ENCODE results near the gene HELZ2. TPM values are rescaled to one million over a fixed set of nuclear protein-coding genes. Genes with fewer than 3 reads are reported as not detected.

Gene HELZ2
- total and polyA plus RNA-seq, 2 of the 4 experiments (the other 2 are of a cell fraction): 4.7 to 10.6 TPM

DNA sequence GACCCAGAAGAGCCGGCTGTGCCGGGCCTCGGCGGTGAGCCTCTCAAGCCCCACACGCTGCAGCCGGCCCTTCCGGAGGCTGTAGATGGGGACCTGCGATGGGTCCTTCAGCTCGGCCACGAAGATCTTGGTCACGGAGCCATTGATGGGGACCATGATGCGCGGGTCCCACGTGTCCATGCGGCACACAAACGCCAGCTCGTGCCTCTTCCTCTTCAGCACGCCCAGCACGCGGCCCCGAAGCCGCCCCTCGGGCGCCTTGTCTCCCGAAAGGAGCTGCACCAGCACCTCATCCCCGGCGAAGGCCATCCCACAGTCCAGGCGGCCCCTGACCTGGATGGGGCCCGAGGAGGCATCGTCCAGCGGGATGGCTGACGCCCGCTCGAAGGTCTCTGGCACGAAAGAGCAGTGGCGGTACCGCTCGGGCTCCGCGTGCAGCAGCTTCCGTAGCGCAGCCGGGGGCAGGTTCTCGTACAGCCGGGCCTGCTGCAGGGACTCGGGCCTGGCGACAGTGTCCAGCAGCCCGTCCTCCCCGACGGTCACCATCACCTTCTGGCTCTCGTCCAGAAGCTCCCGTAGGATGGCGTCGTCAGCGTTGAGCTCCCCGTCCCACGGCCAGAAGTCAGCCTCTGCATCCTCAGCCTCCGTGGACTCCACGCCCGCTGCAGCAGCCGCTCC lies 8.9 kb downstream of the HELZ2 start:
- ChIA-PET POLR2A (ENCODE audit: unreplicated experiment) (interaction anchor here (0.6 kb wide), 1 partner anchor 132 kb away, joined by 4 read pairs; no protein-coding TSS in a partner anchor), CTCF (no interaction called here)
- no peak overlapping the region for H3K14ac ChIP-seq (replicated peaks; ENCODE audit: low read depth, low read length)
- no peak overlapping the region for H2BK15ac ChIP-seq (ENCODE audit: low read depth, low read length)
- H3K9ac ChIP-seq (ENCODE audit: low read depth, low read length): no peak overlapping the region
- H3K4me3 ChIP-seq (ENCODE audit: insufficient read depth, low read depth, low read length): no peak overlapping the region
- H3K27me3 ChIP-seq (ENCODE audit: control insufficient read depth, insufficient read depth, low read length): no peaks in the 10 kb centered on the region
- H4K20me1 ChIP-seq (ENCODE audit: insufficient read depth, low read length): no peaks in the 10 kb centered on the region
- DNase-seq (no peak), ATAC-seq (ENCODE audit: low read depth) (no peak)
- dilution Hi-C loops (cut with HindIII; ENCODE audit: low sequenced_read_pairs, unreplicated experiment) (no loop called here), intact Hi-C loops (cut with micrococcal nuclease) (no loop called here), in situ Hi-C loops (cut with MboI; ENCODE audit: low sequenced_read_pairs) (no loop called here)
- H2AFZ ChIP-seq (replicated peaks; ENCODE audit: low read length, poor library complexity): no peak overlapping the region
- H3K4ac ChIP-seq (ENCODE audit: low read depth, low read length): no peak overlapping the region
- H3K79me1 ChIP-seq (ENCODE audit: low read depth in 1 of 2, low read length in 2 of 2): no peaks in the 10 kb centered on the region
- no peak for TF ChIP-seq SMC3 (IDR thresholded peaks at IDR 0.05; ENCODE audit: low read depth, low read length)
- TF ChIP-seq CEBPB (IDR thresholded peaks at IDR 0.05; ENCODE audit: low read depth, low read length): no peak
- TF ChIP-seq FOS (IDR thresholded peaks at IDR 0.05; ENCODE audit: low read depth, low read length): no peak
- no peak for TF ChIP-seq POLR2A (IDR thresholded peaks at IDR 0.05; ENCODE audit: low read depth, low read length)
- TF ChIP-seq MAFK (IDR thresholded peaks at IDR 0.05; ENCODE audit: low read depth, low read length): no peak
- TF ChIP-seq CHD1 (IDR thresholded peaks at IDR 0.05; ENCODE audit: low read depth, low read length): no peak
- TF ChIP-seq, protein P1, sequence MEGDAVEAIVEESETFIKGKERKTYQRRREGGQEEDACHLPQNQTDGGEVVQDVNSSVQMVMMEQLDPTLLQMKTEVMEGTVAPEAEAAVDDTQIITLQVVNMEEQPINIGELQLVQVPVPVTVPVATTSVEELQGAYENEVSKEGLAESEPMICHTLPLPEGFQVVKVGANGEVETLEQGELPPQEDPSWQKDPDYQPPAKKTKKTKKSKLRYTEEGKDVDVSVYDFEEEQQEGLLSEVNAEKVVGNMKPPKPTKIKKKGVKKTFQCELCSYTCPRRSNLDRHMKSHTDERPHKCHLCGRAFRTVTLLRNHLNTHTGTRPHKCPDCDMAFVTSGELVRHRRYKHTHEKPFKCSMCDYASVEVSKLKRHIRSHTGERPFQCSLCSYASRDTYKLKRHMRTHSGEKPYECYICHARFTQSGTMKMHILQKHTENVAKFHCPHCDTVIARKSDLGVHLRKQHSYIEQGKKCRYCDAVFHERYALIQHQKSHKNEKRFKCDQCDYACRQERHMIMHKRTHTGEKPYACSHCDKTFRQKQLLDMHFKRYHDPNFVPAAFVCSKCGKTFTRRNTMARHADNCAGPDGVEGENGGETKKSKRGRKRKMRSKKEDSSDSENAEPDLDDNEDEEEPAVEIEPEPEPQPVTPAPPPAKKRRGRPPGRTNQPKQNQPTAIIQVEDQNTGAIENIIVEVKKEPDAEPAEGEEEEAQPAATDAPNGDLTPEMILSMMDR (conservative IDR thresholded peaks at IDR 0.05; ENCODE audit: low read depth, low read length): no peak
- peaks cover 59% of the 10 kb centered on the region for H3K36me3 ChIP-seq (ENCODE audit: control insufficient read depth, insufficient read depth, low read length)
- no peaks in the 10 kb centered on the region for H3K4me1 ChIP-seq (ENCODE audit: control insufficient read depth, insufficient read depth, low read length)
- H3K18ac ChIP-seq (ENCODE audit: low read depth, low read length): no peak overlapping the region
- H3K9me3 ChIP-seq (ENCODE audit: control insufficient read depth, insufficient read depth, low read length): no peaks in the 10 kb centered on the region
- H2BK120ac ChIP-seq (ENCODE audit: low read depth, low read length): no peak overlapping the region
- H3K9me1 ChIP-seq (ENCODE audit: insufficient read depth, low read length): no peaks in the 10 kb centered on the region
- no peak overlapping the region for H4K91ac ChIP-seq (ENCODE audit: insufficient read depth, low read depth, low read length)
- no peak overlapping the region for H2AK5ac ChIP-seq (ENCODE audit: low read depth, low read length)
- H2BK20ac ChIP-seq (ENCODE audit: low read depth, low read length): no peak overlapping the region
- H4K5ac ChIP-seq (ENCODE audit: low read depth, low read length): no peak overlapping the region
- no TSS peak for BruUV-seq (replicated peaks)
- H3K56ac ChIP-seq (ENCODE audit: extremely low read depth, insufficient read depth, low read length): no peak overlapping the region
- H3K23ac ChIP-seq (ENCODE audit: low read depth, low read length): no peak overlapping the region
- H3K27ac ChIP-seq (ENCODE audit: insufficient read depth, low read length): no peak overlapping the region
- H4K8ac ChIP-seq (ENCODE audit: low read depth in 2 of 2, low read length in 2 of 2): no peak overlapping the region
- no peak overlapping the region for H2AK9ac ChIP-seq (replicated peaks; ENCODE audit: low read depth, low read length, poor library complexity)
- no peak overlapping the region for H3K4me2 ChIP-seq (ENCODE audit: low read depth, low read length)
- 95% methylated on average over 57 of the region's 61 CpGs; no CpG with 5 or more reads in 1 of the 2 experiments for WGBS, 2 experiments (ENCODE audit: extremely low coverage in 2 of 2, insufficient read length in 1 of 2)
- no peak overlapping the region for H2BK5ac ChIP-seq (ENCODE audit: low read depth, low read length, poor library complexity, severe bottlenecking)
